Prostate gland (tissue), 2 donors: ENCODE measurements around the gene NXPE2. TPM values are rescaled to one million over a fixed set of nuclear protein-coding genes. Genes with fewer than 3 reads are reported as not detected.
"Not testable (repeated sequence)": the region's sequence is repeated elsewhere in the genome, so short reads cannot be mapped to it uniquely, and the experiment has no call there.

Source experiments
- DNase-seq: peaks from one replicate; pipeline ENCODE4 v3.0.0-alpha.2; 2019; ENCODE audit warnings: low spot score
- H3K27ac ChIP-seq, 2 donors: fragments of 200-600 bp; sonication (generic); 2 replicates each; pipeline ENCODE4 v1.5.1; 2017 to 2019
- H3K27me3 ChIP-seq: fragments of 200-600 bp; sonication (generic); replicated peaks from 2 replicates; pipeline ENCODE4 v1.5.1; 2019; ENCODE audit not compliant: insufficient read depth
- H3K36me3 ChIP-seq, 2 donors: fragments of 200-600 bp; sonication (generic); 1 replicate in 1 of 2; 2 replicates in 1 of 2; pipeline versions ENCODE4 v1.5.1 to v1.8.1; 2017 to 2019
- H3K4me1 ChIP-seq: fragments of 200-600 bp; sonication (generic); replicated peaks from 2 replicates; pipeline ENCODE4 v1.5.1; 2019
- H3K4me3 ChIP-seq, 2 donors: fragments of 200-600 bp; sonication (generic); 2 replicates each; pipeline ENCODE4 v1.5.1; 2017 to 2019
- H3K9me3 ChIP-seq: fragments of 200-600 bp; sonication (generic); 2 replicates; pipeline ENCODE4 v1.5.1; 2017
- CTCF ChIP-seq, 4 experiments: fragments of 200-600 bp in 2 of 4; fragments of 450-650 bp in 2 of 4; sonication (generic) in 2 of 4; IDR thresholded peaks; 1 replicate in 3 of 4; 2 replicates in 1 of 4; pipeline ENCODE4 v1.5.1; 2016 to 2019; ENCODE audit warnings: antibody characterized with exemption in 4 of 4, mild to moderate bottlenecking in 2 of 4, moderate library complexity in 2 of 4
- POLR2A ChIP-seq: fragments of 450-650 bp; IDR thresholded peaks from one replicate; pipeline ENCODE4 v1.6.1; 2016; ENCODE audit warnings: antibody characterized with exemption, mild to moderate bottlenecking
- POLR2AphosphoS5 ChIP-seq: sonication (generic); formaldehyde crosslinking; IDR thresholded peaks from one replicate; pipeline ENCODE4 v1.6.1; 2017; ENCODE audit warnings: antibody characterized with exemption
- WGBS: methylation state at CpG from one replicate; pipeline ENCODE4 v1.1.5; 2018; 5-methylcytosine and 5-hydroxymethylcytosine counted together
- intact Hi-C: fragments of 100-400 bp; cut with DNase I; formaldehyde crosslinking; loops from one replicate; pipeline ENCODE4 v1.14.2; 2022
- total RNA-seq, 2 donors: library from RNA; depleted of rRNA; stranded (reverse); fragments of >200 nt; gene quantifications; one replicate each; pipeline ENCODE4 v1.1.0, GENCODE V29; 2016

NXPE2 gene
- total RNA-seq: under 1 TPM; 0.62 to 0.68 TPM

- Histone ChIP-seq H3K27ac (no peak within 1 kb of the TSS), H3K36me3 (no peaks in the 10 kb centered on the region), H3K4me1 (no peaks in the 10 kb centered on the region), H3K4me3 (no peak within 1 kb of the TSS), H3K27me3 (no peaks in the 10 kb centered on the region), H3K9me3 (no peaks in the 10 kb centered on the region)
- DNase-seq: peak; percentile 14
- TF ChIP-seq POLR2A (no peak), POLR2AphosphoS5 (peak; percentile 38)
- intact Hi-C loops: no loop called here
- 21% methylated on average over 8 of the region's 8 CpGs for WGBS
Observed at GRCh38 chr11:114678125-114679036, at the start of gene NXPE2. Gene NXPE2, plus strand, starts transcription at chr11:114678527. Its CDS starts 49 bp downstream, at chr11:114678576.

- 95% methylated on average over 13 of the region's 13 CpGs for WGBS
- intact Hi-C loops: not testable (repeated sequence)
Observed at GRCh38 chr11:114631445-114631965, 46.8 kb upstream of the NXPE2 start.

GRCh38 chr11:114639440-114639839, 38.9 kb upstream of the NXPE2 start:
- WGBS: 98% methylated on average over 6 of the region's 6 CpGs
- not testable (repeated sequence) for H3K27ac ChIP-seq, H3K4me3 ChIP-seq

More at GRCh38 chr11:114631445-114631965, 46.8 kb upstream of the NXPE2 start:
- not testable (repeated sequence) for H3K36me3 ChIP-seq, H3K4me3 ChIP-seq, H3K9me3 ChIP-seq, H3K4me1 ChIP-seq, DNase-seq, H3K27ac ChIP-seq, H3K27me3 ChIP-seq

GRCh38 chr11:114650661-114651060, 27.7 kb upstream of the NXPE2 start:
- Histone ChIP-seq H3K4me3 (no peak overlapping the region), H3K9me3 (no peaks in the 10 kb centered on the region), H3K36me3 (no peaks in the 10 kb centered on the region), H3K27ac (no peak overlapping the region), H3K27me3 (no peaks in the 10 kb centered on the region), H3K4me1 (no peaks in the 10 kb centered on the region)
- no peak for TF ChIP-seq POLR2AphosphoS5
- no peak for TF ChIP-seq POLR2A
- TF ChIP-seq CTCF (IDR thresholded peaks at IDR 0.05): no peak
- 85% methylated on average over 3 of the region's 3 CpGs for WGBS
- DNase-seq: no peak
- intact Hi-C loops: no loop called here

More at GRCh38 chr11:114639440-114639839, 38.9 kb upstream of the NXPE2 start:
- H3K9me3 ChIP-seq, DNase-seq, H3K27me3 ChIP-seq, intact Hi-C loops, H3K36me3 ChIP-seq, H3K4me1 ChIP-seq: not testable (repeated sequence)

- Histone ChIP-seq H3K4me1 (no peaks in the 10 kb centered on the region), H3K4me3 (no peak overlapping the region), H3K9me3 (no peaks in the 10 kb centered on the region), H3K27ac (no peak overlapping the region), H3K27me3 (no peaks in the 10 kb centered on the region), H3K36me3 (no peaks in the 10 kb centered on the region)
- intact Hi-C loops: no loop called here
- WGBS: 78% methylated on average over 19 of the region's 19 CpGs
- DNase-seq: no peak
- TF ChIP-seq POLR2AphosphoS5 (no peak), POLR2A (no peak), CTCF (IDR thresholded peaks at IDR 0.05) (no peak)
Observed at GRCh38 chr11:114651145-114651718, 27.1 kb upstream of the NXPE2 start.

GRCh38 chr11:114653148-114653547, 25.2 kb upstream of the NXPE2 start:
- intact Hi-C loops: no loop called here
- no peak overlapping the region for H3K27ac ChIP-seq
- H3K4me3 ChIP-seq: no peak overlapping the region
- no peak for DNase-seq
- H3K27me3 ChIP-seq: no peaks in the 10 kb centered on the region
- no peaks in the 10 kb centered on the region for H3K36me3 ChIP-seq
- H3K9me3 ChIP-seq: no peaks in the 10 kb centered on the region
- TF ChIP-seq POLR2AphosphoS5 (no peak), CTCF (IDR thresholded peaks at IDR 0.05) (no peak), POLR2A (no peak)
- H3K4me1 ChIP-seq: no peaks in the 10 kb centered on the region
- WGBS: 28% methylated on average over 2 of the region's 2 CpGs
